ENCODE data around the gene COPE. TPM values are rescaled to one million over a fixed set of nuclear protein-coding genes. Genes with fewer than 3 reads are reported as not detected.
"Not testable (repeated sequence)": the region's sequence is repeated elsewhere in the genome, so short reads cannot be mapped to it uniquely, and the experiment has no call there.

COPE gene
- total RNA-seq, 1 donor from 2014 or later = 212 TPM

DNA sequence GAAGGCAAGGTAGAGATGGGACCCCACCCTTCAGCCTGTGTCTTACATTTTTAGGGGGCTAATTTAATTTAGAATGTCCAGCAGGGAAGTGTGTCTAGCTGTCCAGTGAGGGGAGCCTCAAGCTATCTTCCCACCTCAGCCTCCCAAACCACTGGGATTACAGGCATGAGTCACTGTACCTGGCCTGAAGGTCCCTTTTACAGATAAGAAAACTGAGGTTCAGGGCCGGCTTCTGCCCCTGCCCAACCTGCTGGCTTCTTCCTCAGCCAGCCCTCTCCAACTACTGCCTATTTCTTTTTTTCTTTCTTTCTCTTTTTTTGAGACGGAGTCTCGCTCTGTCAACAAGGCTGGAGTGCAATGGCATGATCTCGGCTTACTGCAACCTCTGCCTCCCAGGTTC, 41.2 kb upstream of the COPE start:
- Histone ChIP-seq H3K27me3 (no peaks in the 10 kb centered on the region), H3K36me3 (no peaks in the 10 kb centered on the region), H3K27ac (no peak overlapping the region), H3K9me3 (no peaks in the 10 kb centered on the region), H3K4me1 (peaks cover 3% of the 10 kb centered on the region), H3K4me3 (no peak overlapping the region)
- intact Hi-C loops (cut with DNase I) = no loop called here
- no peak for DNase-seq (ENCODE audit: extremely low spot score in 2 of 2)
- TF ChIP-seq, protein P1, sequence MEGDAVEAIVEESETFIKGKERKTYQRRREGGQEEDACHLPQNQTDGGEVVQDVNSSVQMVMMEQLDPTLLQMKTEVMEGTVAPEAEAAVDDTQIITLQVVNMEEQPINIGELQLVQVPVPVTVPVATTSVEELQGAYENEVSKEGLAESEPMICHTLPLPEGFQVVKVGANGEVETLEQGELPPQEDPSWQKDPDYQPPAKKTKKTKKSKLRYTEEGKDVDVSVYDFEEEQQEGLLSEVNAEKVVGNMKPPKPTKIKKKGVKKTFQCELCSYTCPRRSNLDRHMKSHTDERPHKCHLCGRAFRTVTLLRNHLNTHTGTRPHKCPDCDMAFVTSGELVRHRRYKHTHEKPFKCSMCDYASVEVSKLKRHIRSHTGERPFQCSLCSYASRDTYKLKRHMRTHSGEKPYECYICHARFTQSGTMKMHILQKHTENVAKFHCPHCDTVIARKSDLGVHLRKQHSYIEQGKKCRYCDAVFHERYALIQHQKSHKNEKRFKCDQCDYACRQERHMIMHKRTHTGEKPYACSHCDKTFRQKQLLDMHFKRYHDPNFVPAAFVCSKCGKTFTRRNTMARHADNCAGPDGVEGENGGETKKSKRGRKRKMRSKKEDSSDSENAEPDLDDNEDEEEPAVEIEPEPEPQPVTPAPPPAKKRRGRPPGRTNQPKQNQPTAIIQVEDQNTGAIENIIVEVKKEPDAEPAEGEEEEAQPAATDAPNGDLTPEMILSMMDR (IDR thresholded peaks at IDR 0.05) = no peak
- TF ChIP-seq POLR2AphosphoS5 (IDR thresholded peaks at IDR 0.05; ENCODE audit: insufficient read depth in 1 of 2, low read depth in 1 of 2) (no peak), POLR2A (IDR thresholded peaks at IDR 0.05) (no peak)

DNA sequence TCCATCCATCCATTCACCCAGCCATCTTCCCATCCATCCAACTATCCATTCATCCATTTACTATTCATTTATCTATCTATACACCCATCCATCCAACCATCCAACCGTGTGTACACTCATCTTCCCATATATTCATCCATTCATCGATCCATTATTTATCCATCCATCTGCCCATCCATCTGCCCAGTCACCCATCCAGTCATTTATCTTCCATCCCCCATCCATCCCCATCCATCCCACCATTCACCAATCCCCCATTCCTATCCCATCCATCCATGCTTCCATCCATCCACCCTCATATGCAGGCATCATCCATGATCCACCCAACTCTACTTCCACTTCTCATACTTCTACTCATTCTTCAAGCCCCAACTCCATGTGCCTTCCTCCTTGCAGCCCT, 35.9 kb upstream of the COPE start:
- no peaks in the 10 kb centered on the region for H3K27me3 ChIP-seq
- no peaks in the 10 kb centered on the region for H3K36me3 ChIP-seq
- TF ChIP-seq POLR2AphosphoS5 (IDR thresholded peaks at IDR 0.05; ENCODE audit: insufficient read depth in 1 of 2, low read depth in 1 of 2) (no peak), POLR2A (IDR thresholded peaks at IDR 0.05) (no peak)
- TF ChIP-seq, protein P1 (IDR thresholded peaks at IDR 0.05) = no peak
- no peaks in the 10 kb centered on the region for H3K9me3 ChIP-seq
- no peak overlapping the region for H3K27ac ChIP-seq
- intact Hi-C loops (cut with DNase I) = no loop called here
- no peak overlapping the region for H3K4me3 ChIP-seq
- peaks cover 4% of the 10 kb centered on the region for H3K4me1 ChIP-seq
- no peak for DNase-seq (ENCODE audit: extremely low spot score in 2 of 2)

DNA sequence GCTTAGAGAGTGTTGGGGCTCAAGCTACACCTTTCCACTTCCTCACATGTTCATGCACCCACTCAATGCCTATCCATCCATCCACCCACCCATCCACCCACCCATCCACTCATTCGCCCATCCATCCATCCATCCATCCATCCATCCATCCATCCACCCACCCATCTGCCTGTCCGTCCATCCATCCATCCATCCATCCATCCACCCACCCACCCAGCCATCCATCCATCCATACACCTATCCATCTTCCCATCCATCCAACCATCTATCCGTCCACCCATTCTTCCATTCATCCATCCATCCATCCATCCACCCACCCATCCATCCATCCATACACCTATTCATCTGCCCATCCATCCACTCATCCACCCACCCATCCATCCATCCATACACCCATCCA, 34.9 kb upstream of the COPE start:
- Histone ChIP-seq H3K27ac (no peak overlapping the region), H3K36me3 (no peaks in the 10 kb centered on the region), H3K9me3 (no peaks in the 10 kb centered on the region), H3K27me3 (no peaks in the 10 kb centered on the region), H3K4me3 (no peak overlapping the region), H3K4me1 (peaks cover 4% of the 10 kb centered on the region)
- no peak for DNase-seq (ENCODE audit: extremely low spot score in 2 of 2)
- TF ChIP-seq, protein P1 (IDR thresholded peaks at IDR 0.05) = no peak
- no peak for TF ChIP-seq POLR2A (IDR thresholded peaks at IDR 0.05)
- TF ChIP-seq POLR2AphosphoS5 (IDR thresholded peaks at IDR 0.05; ENCODE audit: insufficient read depth in 1 of 2, low read depth in 1 of 2) = no peak
- intact Hi-C loops (cut with DNase I) = no loop called here

DNA sequence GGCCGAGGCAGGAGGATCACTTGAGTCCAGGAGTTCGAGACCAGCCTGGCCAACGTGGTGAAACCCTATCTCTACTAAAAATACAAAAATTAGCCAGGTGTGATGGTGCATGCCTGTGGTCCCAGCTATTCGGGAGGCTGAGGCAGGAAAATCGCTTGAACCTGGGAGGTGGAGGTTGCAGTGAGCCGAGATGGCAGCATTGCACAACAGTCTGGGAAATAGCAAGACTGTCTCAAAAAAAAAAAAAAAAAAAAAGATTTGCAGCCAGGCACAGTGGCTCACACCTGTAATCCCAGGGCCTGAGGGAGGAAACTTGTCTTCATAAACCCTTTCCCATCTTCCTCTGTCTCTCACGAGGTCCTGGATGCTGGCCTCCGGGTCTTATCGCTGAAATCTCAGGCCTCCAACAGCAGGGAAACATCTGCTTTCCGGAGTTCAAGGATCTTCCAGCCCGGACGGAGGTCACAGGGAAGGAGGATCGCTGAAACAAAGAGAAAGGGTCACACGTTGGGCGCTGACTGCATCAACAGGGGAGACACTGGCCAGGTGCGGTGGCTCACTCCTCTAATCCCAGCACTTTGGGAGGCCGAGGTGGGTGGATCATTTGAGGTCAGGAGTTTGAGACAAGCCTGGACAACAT, 33.3 kb upstream of the COPE start:
- intact Hi-C loops (cut with DNase I); H3K9me3 ChIP-seq; H3K4me1 ChIP-seq; H3K36me3 ChIP-seq; H3K27ac ChIP-seq; H3K4me3 ChIP-seq; H3K27me3 ChIP-seq; DNase-seq (ENCODE audit: extremely low spot score in 2 of 2): not testable (repeated sequence)

DNA sequence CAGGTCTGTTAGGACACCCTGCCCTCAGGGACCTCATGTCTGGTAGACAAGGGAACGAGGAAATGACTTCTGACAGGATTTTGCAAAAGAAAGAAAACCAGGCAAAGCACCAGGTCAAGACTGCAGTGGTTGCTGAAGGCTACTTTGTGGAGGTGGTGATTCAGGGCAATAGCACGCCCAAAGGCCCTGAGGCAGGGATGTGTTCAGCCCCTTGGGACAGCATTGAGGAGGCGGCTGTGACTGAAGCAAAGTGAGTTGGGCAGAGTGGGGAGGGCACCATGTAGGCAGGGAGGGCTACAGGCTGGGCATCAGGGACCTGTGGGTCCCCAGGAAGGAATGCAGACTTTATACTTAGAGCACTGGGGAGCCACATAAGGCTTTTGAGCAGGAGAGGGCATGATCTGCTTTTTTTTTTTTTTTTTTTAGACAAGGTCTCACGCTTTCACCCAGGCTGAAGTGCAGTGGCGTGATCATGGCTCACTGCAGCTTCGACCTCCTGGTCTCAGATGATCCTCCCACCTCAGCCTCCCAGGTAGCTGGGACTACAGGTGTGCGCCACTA, 32.6 kb upstream of the COPE start:
- peaks cover 4% of the 10 kb centered on the region for H3K4me1 ChIP-seq
- H3K27me3 ChIP-seq = no peaks in the 10 kb centered on the region
- H3K9me3 ChIP-seq = no peaks in the 10 kb centered on the region
- no peak for DNase-seq (ENCODE audit: extremely low spot score in 2 of 2)
- H3K4me3 ChIP-seq = no peak overlapping the region
- no peak overlapping the region for H3K27ac ChIP-seq
- intact Hi-C loops (cut with DNase I) = no loop called here
- TF ChIP-seq, protein P1 (IDR thresholded peaks at IDR 0.05) = no peak
- TF ChIP-seq POLR2A (IDR thresholded peaks at IDR 0.05) = no peak
- H3K36me3 ChIP-seq = no peaks in the 10 kb centered on the region
